IPS DF 4.7 (cell line): Measurements from ENCODE around the gene EOLA1.
"Not testable (repeated sequence)": the region's sequence is repeated elsewhere in the genome, so short reads cannot be mapped to it uniquely, and the experiment has no call there.

Experiments
- DNase-seq: peaks from one replicate; pipeline ENCODE4 v3.0.0-alpha.2; 2013; ENCODE audit warnings: low spot score; ENCODE audit errors: extremely low read depth

The EOLA1 gene

GRCh38 chrX:149541521-149542047, 772 bp downstream of the EOLA1 start:
- no peak for DNase-seq

GRCh38 chrX:149545545-149546543, 5.0 kb downstream of the EOLA1 start:
- not testable (repeated sequence) for DNase-seq

GRCh38 chrX:149546962-149547361, 6.2 kb downstream of the EOLA1 start:
- not testable (repeated sequence) for DNase-seq

GRCh38 chrX:149547782-149548181, 7.0 kb downstream of the EOLA1 start:
- DNase-seq = not testable (repeated sequence)

- DNase-seq = not testable (repeated sequence)
These were observed 8.9 kb downstream of the EOLA1 start, which contains the start of gene HSFX3 for GRCh38 chrX:149549701-149550100. Gene HSFX3, minus strand, starts transcription at chrX:149549924. Its CDS starts 72 bp downstream, at chrX:149549852.

GRCh38 chrX:149550454-149550853, 9.6 kb downstream of the EOLA1 start:
- not testable (repeated sequence) for DNase-seq

GRCh38 chrX:149551245-149551938, 10.6 kb downstream of the EOLA1 start:
- not testable (repeated sequence) for DNase-seq

GRCh38 chrX:149551939-149552248, 11.1 kb downstream of the EOLA1 start:
- DNase-seq = not testable (repeated sequence)

- not testable (repeated sequence) for DNase-seq
These were observed 14.4 kb downstream of the EOLA1 start for GRCh38 chrX:149555251-149555650.

- no peak for DNase-seq
These were observed 22.5 kb downstream of the EOLA1 start for GRCh38 chrX:149563359-149563758.

GRCh38 chrX:149567621-149568417, 27.0 kb downstream of the EOLA1 start:
- DNase-seq = no peak

GRCh38 chrX:149568701-149569296, 28.0 kb downstream of the EOLA1 start:
- DNase-seq = no peak

- DNase-seq = no peak
These were observed 29.0 kb downstream of the EOLA1 start for GRCh38 chrX:149569770-149570169.

- DNase-seq = no peak
These were observed 29.9 kb downstream of the EOLA1 start for GRCh38 chrX:149570668-149571067.

- DNase-seq = no peak
These were observed 31.0 kb downstream of the EOLA1 start for GRCh38 chrX:149571770-149572169.

- DNase-seq = no peak
These were observed 31.9 kb downstream of the EOLA1 start for GRCh38 chrX:149572743-149573142.

GRCh38 chrX:149573456-149573855, 32.6 kb downstream of the EOLA1 start:
- not testable (repeated sequence) for DNase-seq

- DNase-seq = not testable (repeated sequence)
These were observed 44.8 kb downstream of the EOLA1 start for GRCh38 chrX:149585631-149586030.

- not testable (repeated sequence) for DNase-seq
These were observed 46.5 kb downstream of the EOLA1 start, which contains the start of gene MAGEA9B for GRCh38 chrX:149587359-149587758. Gene MAGEA9B, minus strand, starts transcription at chrX:149587459. Its CDS starts 4,280 bp downstream, at chrX:149583179.

- DNase-seq = not testable (repeated sequence)
These were observed 50.2 kb downstream of the EOLA1 start for GRCh38 chrX:149590993-149591392.

GRCh38 chrX:149595214-149595613, 54.4 kb downstream of the EOLA1 start, which contains the start of gene HSFX2:
Gene HSFX2, minus strand, starts transcription at chrX:149595314. Its CDS starts 614 bp downstream, at chrX:149594700.
- not testable (repeated sequence) for DNase-seq
